Measurements from ENCODE around the gene ATP5MC3. TPM values are rescaled to one million over a fixed set of nuclear protein-coding genes. Genes with fewer than 3 reads are reported as not detected.

The ATP5MC3 gene
- total RNA-seq, 4 donors from 2014 or later: 202 to 358 (median 221) TPM

DNA sequence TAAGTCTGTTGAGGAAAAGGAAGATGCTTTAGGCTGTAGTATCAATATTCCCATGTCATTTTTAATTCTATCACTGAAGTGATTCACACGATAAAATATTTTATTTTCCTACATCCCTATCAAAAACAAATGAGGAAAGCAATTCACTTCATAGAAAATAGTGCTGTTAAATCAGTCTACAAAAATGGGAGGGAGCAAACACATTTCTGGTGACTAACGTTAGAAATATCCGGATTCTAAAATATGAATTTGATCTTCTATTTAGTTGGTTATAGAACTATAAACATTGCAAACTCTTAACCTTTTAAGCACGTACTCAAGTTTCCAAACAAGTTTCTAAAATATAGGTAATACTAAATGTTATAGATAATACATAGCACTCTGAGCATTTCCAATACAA lies 34.3 kb downstream of the ATP5MC3 start:
- Histone ChIP-seq H3K27me3 (no peaks in the 10 kb centered on the region), H3K4me1 (peaks cover 32 to 37% of the 10 kb centered on the region in 2 donors), H3K27ac (no peak overlapping the region), H3K4me3 (no peak overlapping the region), H3K36me3 (no peaks in the 10 kb centered on the region), H3K9me3 (no peaks in the 10 kb centered on the region)
- ATAC-seq (no peak), DNase-seq (no peak)
- intact Hi-C loops (cut with DNase I; ENCODE audit: low total_unique reads) (no loop called here), in situ Hi-C loops (cut with MboI; ENCODE audit: low sequenced_read_pairs in 4 of 4) (no loop called here)
- TF ChIP-seq, protein P1, sequence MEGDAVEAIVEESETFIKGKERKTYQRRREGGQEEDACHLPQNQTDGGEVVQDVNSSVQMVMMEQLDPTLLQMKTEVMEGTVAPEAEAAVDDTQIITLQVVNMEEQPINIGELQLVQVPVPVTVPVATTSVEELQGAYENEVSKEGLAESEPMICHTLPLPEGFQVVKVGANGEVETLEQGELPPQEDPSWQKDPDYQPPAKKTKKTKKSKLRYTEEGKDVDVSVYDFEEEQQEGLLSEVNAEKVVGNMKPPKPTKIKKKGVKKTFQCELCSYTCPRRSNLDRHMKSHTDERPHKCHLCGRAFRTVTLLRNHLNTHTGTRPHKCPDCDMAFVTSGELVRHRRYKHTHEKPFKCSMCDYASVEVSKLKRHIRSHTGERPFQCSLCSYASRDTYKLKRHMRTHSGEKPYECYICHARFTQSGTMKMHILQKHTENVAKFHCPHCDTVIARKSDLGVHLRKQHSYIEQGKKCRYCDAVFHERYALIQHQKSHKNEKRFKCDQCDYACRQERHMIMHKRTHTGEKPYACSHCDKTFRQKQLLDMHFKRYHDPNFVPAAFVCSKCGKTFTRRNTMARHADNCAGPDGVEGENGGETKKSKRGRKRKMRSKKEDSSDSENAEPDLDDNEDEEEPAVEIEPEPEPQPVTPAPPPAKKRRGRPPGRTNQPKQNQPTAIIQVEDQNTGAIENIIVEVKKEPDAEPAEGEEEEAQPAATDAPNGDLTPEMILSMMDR (IDR thresholded peaks at IDR 0.05 in 4 of 5, conservative IDR thresholded peaks at IDR 0.05 in 1 of 5): no peak
- no peak for TF ChIP-seq POLR2A (IDR thresholded peaks at IDR 0.05)

DNA sequence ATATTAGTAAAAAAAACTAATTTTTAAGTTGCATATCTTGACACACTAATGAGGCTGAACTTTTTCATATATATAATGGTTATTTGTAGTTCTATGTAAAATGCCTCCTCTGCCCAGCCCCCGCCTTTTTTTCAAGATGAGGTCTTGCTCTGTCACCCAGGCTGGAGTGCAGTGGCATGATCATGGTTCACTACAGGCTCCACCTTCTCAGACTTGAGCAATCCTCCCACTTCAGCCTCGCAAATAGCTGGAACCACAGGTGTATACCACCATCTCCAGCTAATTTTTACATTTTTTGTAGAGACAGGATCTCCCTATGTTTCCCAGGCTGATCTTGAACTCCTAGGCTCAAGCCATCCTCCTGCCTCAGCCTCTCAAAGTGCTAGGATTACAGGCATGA lies 37.8 kb downstream of the ATP5MC3 start:
- in situ Hi-C loops (cut with MboI; ENCODE audit: low sequenced_read_pairs in 4 of 4): no loop called here
- ATAC-seq (no peak), DNase-seq (no peak)
- H3K27ac ChIP-seq: no peak overlapping the region
- no peaks in the 10 kb centered on the region for H3K27me3 ChIP-seq
- intact Hi-C loops (cut with DNase I; ENCODE audit: low total_unique reads): no loop called here
- H3K9me3 ChIP-seq: no peaks in the 10 kb centered on the region
- H3K4me1 ChIP-seq: peaks cover 18 to 25% of the 10 kb centered on the region in 2 donors
- no peak overlapping the region for H3K4me3 ChIP-seq
- TF ChIP-seq, protein P1 (IDR thresholded peaks at IDR 0.05 in 4 of 5, conservative IDR thresholded peaks at IDR 0.05 in 1 of 5): no peak
- TF ChIP-seq POLR2A (IDR thresholded peaks at IDR 0.05): no peak
- no peaks in the 10 kb centered on the region for H3K36me3 ChIP-seq

DNA sequence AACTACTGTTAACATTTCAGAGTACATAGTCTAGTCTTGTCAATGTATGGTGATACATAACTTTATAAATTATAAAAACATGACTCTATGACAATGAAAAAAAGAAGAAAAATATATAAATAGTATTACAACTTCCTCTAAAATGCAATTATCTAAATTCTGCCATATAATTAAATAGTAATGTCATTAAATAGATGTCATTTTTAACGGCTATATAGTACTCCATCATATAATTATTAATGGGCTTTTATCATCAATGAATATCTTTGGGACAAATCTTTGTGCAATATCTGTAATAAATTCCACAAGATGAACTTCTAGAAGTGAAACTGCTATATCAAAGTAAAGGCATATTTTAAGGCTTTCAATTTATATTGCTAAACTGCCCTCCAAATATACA lies 38.3 kb downstream of the ATP5MC3 start:
- Histone ChIP-seq H3K4me1 (peaks cover 20 to 21% of the 10 kb centered on the region in 2 donors), H3K27me3 (no peaks in the 10 kb centered on the region), H3K4me3 (no peak overlapping the region), H3K27ac (no peak overlapping the region), H3K9me3 (no peaks in the 10 kb centered on the region), H3K36me3 (no peaks in the 10 kb centered on the region)
- DNase-seq (no peak), ATAC-seq (no peak)
- TF ChIP-seq, protein P1 (IDR thresholded peaks at IDR 0.05 in 4 of 5, conservative IDR thresholded peaks at IDR 0.05 in 1 of 5): no peak
- TF ChIP-seq POLR2A (IDR thresholded peaks at IDR 0.05): no peak
- in situ Hi-C loops (cut with MboI; ENCODE audit: low sequenced_read_pairs in 4 of 4): no loop called here
- intact Hi-C loops (cut with DNase I; ENCODE audit: low total_unique reads): no loop called here

DNA sequence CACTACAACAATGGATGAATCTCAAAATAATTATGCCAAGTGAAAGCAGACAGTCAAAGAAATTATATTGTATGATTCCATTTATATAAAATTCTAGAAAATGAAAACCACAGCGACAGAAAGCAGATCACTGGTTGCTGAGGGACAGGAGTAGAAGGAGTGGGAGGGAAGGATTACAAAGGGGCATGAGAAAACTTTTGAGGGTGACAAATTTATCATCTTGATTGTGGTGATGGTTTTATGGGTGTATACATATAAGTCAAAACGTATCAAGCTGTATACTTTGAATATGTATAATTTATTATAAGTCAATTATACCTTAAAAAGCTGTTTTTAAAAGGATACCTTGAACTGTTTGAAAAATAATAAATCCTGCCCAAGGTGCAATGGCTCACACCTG lies 41.2 kb downstream of the ATP5MC3 start:
- peaks cover 3 to 11% of the 10 kb centered on the region in 2 donors for H3K4me1 ChIP-seq
- intact Hi-C loops (cut with DNase I; ENCODE audit: low total_unique reads): no loop called here
- no peak overlapping the region for H3K27ac ChIP-seq
- in situ Hi-C loops (cut with MboI; ENCODE audit: low sequenced_read_pairs in 4 of 4): no loop called here
- TF ChIP-seq, protein P1 (IDR thresholded peaks at IDR 0.05 in 4 of 5, conservative IDR thresholded peaks at IDR 0.05 in 1 of 5): no peak
- TF ChIP-seq POLR2A (IDR thresholded peaks at IDR 0.05): no peak
- H3K9me3 ChIP-seq: no peaks in the 10 kb centered on the region
- H3K27me3 ChIP-seq: no peaks in the 10 kb centered on the region
- no peak for DNase-seq
- H3K4me3 ChIP-seq: no peak overlapping the region
- no peaks in the 10 kb centered on the region for H3K36me3 ChIP-seq
- no peak for ATAC-seq

DNA sequence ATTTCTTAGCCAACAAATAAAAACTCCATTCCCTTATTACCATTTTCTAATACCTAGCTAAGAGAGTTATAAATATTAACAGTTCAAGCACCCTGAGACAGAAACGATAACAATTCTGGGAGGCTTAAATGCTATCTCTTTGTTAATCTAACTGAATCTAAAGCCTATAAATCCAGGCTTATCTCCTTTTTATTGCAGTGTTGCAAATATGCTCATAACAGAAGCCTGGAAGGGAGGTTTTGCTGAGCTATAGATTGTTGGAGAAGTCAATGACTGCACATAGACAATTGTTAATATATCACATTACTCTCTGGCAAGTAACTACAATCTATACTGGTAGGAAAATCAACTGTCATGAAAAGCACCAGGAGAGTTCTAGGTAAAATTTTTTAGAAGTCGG lies 43.7 kb downstream of the ATP5MC3 start:
- Histone ChIP-seq H3K4me1 (peaks cover 3 to 11% of the 10 kb centered on the region in 2 donors), H3K27me3 (no peaks in the 10 kb centered on the region), H3K36me3 (peaks cover 0 to 7% of the 10 kb centered on the region in 2 donors), H3K27ac (no peak overlapping the region), H3K9me3 (no peaks in the 10 kb centered on the region), H3K4me3 (no peak overlapping the region)
- intact Hi-C loops (cut with DNase I; ENCODE audit: low total_unique reads): no loop called here
- no peak for DNase-seq
- ATAC-seq: no peak
- TF ChIP-seq, protein P1 (IDR thresholded peaks at IDR 0.05 in 4 of 5, conservative IDR thresholded peaks at IDR 0.05 in 1 of 5): no peak
- no peak for TF ChIP-seq POLR2A (IDR thresholded peaks at IDR 0.05)
- in situ Hi-C loops (cut with MboI; ENCODE audit: low sequenced_read_pairs in 4 of 4): no loop called here
